Liver (tissue), 9 donors: ENCODE data around the gene YPEL2. TPM values are rescaled to one million over a fixed set of nuclear protein-coding genes. Genes with fewer than 3 reads are reported as not detected.
A peak's percentile ranks its signal among the peaks of the same experiment; 100 is the strongest.

ENCODE experiments used
- DNase-seq: peaks from one replicate; pipeline ENCODE4 v3.0.0-alpha.2; 2017; ENCODE audit warnings: low spot score
- H3K27ac ChIP-seq, 2 donors: one replicate each; pipeline ENCODE4 v1.7.0; 2013; ENCODE audit warnings: inconsistent platforms in 2 of 2, low read length in 2 of 2, control low read depth in 1 of 2, low read depth in 1 of 2, mild to moderate bottlenecking in 1 of 2
- H3K27me3 ChIP-seq, 4 donors: one replicate each; pipeline versions ENCODE4 v1.6.1 to v1.7.0; 2013; ENCODE audit warnings: low read length in 3 of 4, inconsistent platforms in 1 of 4, mild to moderate bottlenecking in 1 of 4, moderate library complexity in 1 of 4; ENCODE audit not compliant: control insufficient read depth in 4 of 4, insufficient read depth in 4 of 4
- H3K36me3 ChIP-seq, 4 donors: one replicate each; pipeline versions ENCODE4 v1.6.1 to v1.7.0; 2013; ENCODE audit warnings: low read length in 3 of 4, mild to moderate bottlenecking in 3 of 4, low read depth in 1 of 4, moderate library complexity in 1 of 4; ENCODE audit not compliant: control insufficient read depth in 4 of 4, insufficient read depth in 3 of 4
- H3K4me1 ChIP-seq, 4 donors: one replicate each; pipeline versions ENCODE4 v1.6.1 to v1.7.0; 2013; ENCODE audit warnings: low read length in 3 of 4, mild to moderate bottlenecking in 3 of 4, moderate library complexity in 1 of 4; ENCODE audit not compliant: control insufficient read depth in 4 of 4, insufficient read depth in 4 of 4
- H3K4me3 ChIP-seq, 3 donors: one replicate each; pipeline versions ENCODE4 v1.6.1 to v1.7.0; 2013; ENCODE audit warnings: low read length in 3 of 3, control low read depth in 1 of 3, low read depth in 1 of 3, mild to moderate bottlenecking in 1 of 3
- H3K9ac ChIP-seq, 2 donors: one replicate each; pipeline ENCODE4 v1.7.0; 2013; ENCODE audit warnings: low read length in 2 of 2, mild to moderate bottlenecking in 2 of 2, moderate library complexity in 2 of 2, control low read depth in 1 of 2, low read depth in 1 of 2
- H3K9me3 ChIP-seq, 4 donors: one replicate each; pipeline versions ENCODE4 v1.6.1 to v1.7.0; 2013; ENCODE audit warnings: low read length in 3 of 4; ENCODE audit not compliant: control insufficient read depth in 4 of 4
- EGR1 ChIP-seq, 2 donors: IDR thresholded peaks; 2 replicates each; pipeline ENCODE4 v1.6.1; 2016 to 2018; ENCODE audit warnings: antibody characterized with exemption in 2 of 2, low read depth in 2 of 2
- FOXA2 ChIP-seq: IDR thresholded peaks from 2 replicates; pipeline ENCODE4 v1.6.1; 2016; ENCODE audit warnings: antibody characterized with exemption
- GABPA ChIP-seq, 2 donors: IDR thresholded peaks in 1 of 2; conservative IDR thresholded peaks in 1 of 2; 2 replicates each; pipeline ENCODE4 v1.6.1; 2016; ENCODE audit warnings: antibody characterized with exemption in 2 of 2, mild to moderate bottlenecking in 1 of 2, moderate library complexity in 1 of 2
- HNF4G ChIP-seq: IDR thresholded peaks from 2 replicates; pipeline ENCODE4 v1.6.1; 2016; ENCODE audit warnings: antibody characterized with exemption
- RAD21 ChIP-seq, 2 donors: IDR thresholded peaks; 2 replicates each; pipeline ENCODE4 v1.6.1; 2016; ENCODE audit warnings: antibody characterized with exemption in 2 of 2, mild to moderate bottlenecking in 2 of 2
- RXRA ChIP-seq, 2 donors: IDR thresholded peaks; 2 replicates each; pipeline ENCODE4 v1.6.1; 2017 to 2018; ENCODE audit warnings: antibody characterized with exemption in 2 of 2, mild to moderate bottlenecking in 1 of 2
- TAF1 ChIP-seq: conservative IDR thresholded peaks from 2 replicates; pipeline ENCODE4 v1.6.1; 2016; ENCODE audit warnings: antibody characterized with exemption, mild to moderate bottlenecking
- WGBS: extraction: QIAGEN DNeasy Blood & Tissue Kit; methylation state at CpG from one replicate; pipeline ENCODE4 v1.1.7; 2013; 5-methylcytosine and 5-hydroxymethylcytosine counted together
- polyA plus RNA-seq, 2 donors: library from polyadenylated mRNA; stranded (reverse) in 1 of 2; unstranded in 1 of 2; fragments of 200-250 nt in 1 of 2; fragments of >200 nt in 1 of 2; fragmentation: Nextera tagmentation in 1 of 2; extraction: Ambion mirVana in 1 of 2; gene quantifications; one replicate each; pipeline versions ENCODE4 v1.2.1 to v1.2.3, GENCODE V29; 2013 to 2015
- total RNA-seq, 2 donors: library from RNA; depleted of rRNA; stranded (reverse); fragments of >200 nt; gene quantifications; one replicate each; pipeline ENCODE4 v1.2.3, GENCODE V29; 2014
- TF ChIP-seq, protein P1 (sequence below): IDR thresholded peaks from 2 replicates; pipeline ENCODE4 v1.6.1; 2016; ENCODE audit warnings: antibody characterized with exemption
- TF ChIP-seq, protein P2 (sequence below): IDR thresholded peaks from 2 replicates; pipeline ENCODE4 v1.6.1; 2016; ENCODE audit warnings: antibody characterized with exemption, mild to moderate bottlenecking
- TF ChIP-seq, protein P3 (sequence below): fragments of 150-350 bp; IDR thresholded peaks from 2 replicates; pipeline ENCODE4 v1.5.1; 2017; ENCODE audit warnings: improper control_type of control experiment, low read depth, low read length; ENCODE audit not compliant: missing input control
- donor health status: healthy.
- donor health status: healthy.
- donor health status: healthy.
- donor health status: healthy.
- donor health status: healthy.

YPEL2 gene
- total and polyA plus RNA-seq, 4 donors = 4.2 to 23.8 (median 11.3) TPM

DNA sequence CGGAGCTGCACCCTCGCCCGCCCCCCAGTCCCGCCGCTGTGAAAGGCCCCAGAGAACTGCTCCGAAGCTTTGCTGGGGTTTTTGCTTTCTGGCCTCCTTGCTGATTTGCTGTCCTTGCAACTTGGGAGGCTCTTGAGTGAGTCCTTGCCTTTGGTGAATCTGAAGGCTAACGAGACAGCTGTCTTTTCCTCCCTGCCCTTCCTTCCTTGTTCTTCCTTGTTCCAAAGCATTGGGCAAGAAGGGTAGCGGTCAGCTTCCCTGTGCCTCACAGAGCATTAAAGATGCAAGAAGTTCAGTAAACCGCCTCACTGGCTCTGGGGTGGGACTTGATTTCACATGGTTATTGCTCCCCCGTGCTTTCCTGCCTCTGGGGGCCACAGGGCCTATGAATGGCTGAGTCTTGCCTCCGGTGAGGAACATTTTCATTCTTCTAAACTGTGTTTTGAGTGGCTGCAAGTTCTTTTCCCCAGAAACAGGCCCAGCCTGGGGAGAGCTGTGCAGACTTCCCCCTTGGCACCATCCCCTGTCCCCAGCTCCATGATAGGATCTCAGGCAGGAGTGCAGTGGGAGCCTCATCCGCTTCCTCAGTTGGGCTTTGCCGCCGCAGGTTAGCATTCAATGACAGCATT lies 1.4 kb downstream of the YPEL2 start:
- Histone ChIP-seq H3K27me3 (no peaks in the 10 kb centered on the region), H3K36me3 (peaks cover 0 to 2% (median 0%) of the 10 kb centered on the region in 4 donors), H3K27ac (peak overlapping the region; percentile 98 to 99), H3K4me1 (peaks cover 13 to 67% (median 47%) of the 10 kb centered on the region in 4 donors), H3K9ac (peak overlapping the region; percentile 57 to 72), H3K4me3 (peak overlapping the region; percentile 32 to 96 (median 92)), H3K9me3 (no peaks in the 10 kb centered on the region)
- WGBS = 19% methylated on average over 14 of the region's 14 CpGs
- TF ChIP-seq EGR1 (IDR thresholded peaks at IDR 0.05; ENCODE audit: low read depth in 2 of 2) = no peak
- no peak for TF ChIP-seq GABPA (IDR thresholded peaks at IDR 0.05 in 1 of 2, conservative IDR thresholded peaks at IDR 0.05 in 1 of 2)
- TF ChIP-seq TAF1 = peak; percentile 4
- TF ChIP-seq RAD21 (IDR thresholded peaks at IDR 0.05) = peak in 1 of 2 donors; percentile 2
- TF ChIP-seq, protein P1, sequence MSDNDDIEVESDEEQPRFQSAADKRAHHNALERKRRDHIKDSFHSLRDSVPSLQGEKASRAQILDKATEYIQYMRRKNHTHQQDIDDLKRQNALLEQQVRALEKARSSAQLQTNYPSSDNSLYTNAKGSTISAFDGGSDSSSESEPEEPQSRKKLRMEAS = no peak
- no peak for DNase-seq

- peak overlapping the region in 1 of 2 donors; percentile 57 for H3K9ac ChIP-seq
- peaks cover 8 to 66% (median 45%) of the 10 kb centered on the region in 4 donors for H3K4me1 ChIP-seq
Observed at GRCh38 chr17:59333836-59334235, 2.4 kb downstream of the YPEL2 start.

GRCh38 chr17:59335685-59336084 lies 4.2 kb downstream of the YPEL2 start:
- no peak for DNase-seq

More at GRCh38 chr17:59333836-59334235, 2.4 kb downstream of the YPEL2 start:
- peak overlapping the region in 1 of 2 donors; percentile 8 for H3K27ac ChIP-seq
- H3K9me3 ChIP-seq = no peaks in the 10 kb centered on the region
- TF ChIP-seq RXRA (IDR thresholded peaks at IDR 0.05) (no peak), HNF4G (no peak)
- TF ChIP-seq, protein P2, sequence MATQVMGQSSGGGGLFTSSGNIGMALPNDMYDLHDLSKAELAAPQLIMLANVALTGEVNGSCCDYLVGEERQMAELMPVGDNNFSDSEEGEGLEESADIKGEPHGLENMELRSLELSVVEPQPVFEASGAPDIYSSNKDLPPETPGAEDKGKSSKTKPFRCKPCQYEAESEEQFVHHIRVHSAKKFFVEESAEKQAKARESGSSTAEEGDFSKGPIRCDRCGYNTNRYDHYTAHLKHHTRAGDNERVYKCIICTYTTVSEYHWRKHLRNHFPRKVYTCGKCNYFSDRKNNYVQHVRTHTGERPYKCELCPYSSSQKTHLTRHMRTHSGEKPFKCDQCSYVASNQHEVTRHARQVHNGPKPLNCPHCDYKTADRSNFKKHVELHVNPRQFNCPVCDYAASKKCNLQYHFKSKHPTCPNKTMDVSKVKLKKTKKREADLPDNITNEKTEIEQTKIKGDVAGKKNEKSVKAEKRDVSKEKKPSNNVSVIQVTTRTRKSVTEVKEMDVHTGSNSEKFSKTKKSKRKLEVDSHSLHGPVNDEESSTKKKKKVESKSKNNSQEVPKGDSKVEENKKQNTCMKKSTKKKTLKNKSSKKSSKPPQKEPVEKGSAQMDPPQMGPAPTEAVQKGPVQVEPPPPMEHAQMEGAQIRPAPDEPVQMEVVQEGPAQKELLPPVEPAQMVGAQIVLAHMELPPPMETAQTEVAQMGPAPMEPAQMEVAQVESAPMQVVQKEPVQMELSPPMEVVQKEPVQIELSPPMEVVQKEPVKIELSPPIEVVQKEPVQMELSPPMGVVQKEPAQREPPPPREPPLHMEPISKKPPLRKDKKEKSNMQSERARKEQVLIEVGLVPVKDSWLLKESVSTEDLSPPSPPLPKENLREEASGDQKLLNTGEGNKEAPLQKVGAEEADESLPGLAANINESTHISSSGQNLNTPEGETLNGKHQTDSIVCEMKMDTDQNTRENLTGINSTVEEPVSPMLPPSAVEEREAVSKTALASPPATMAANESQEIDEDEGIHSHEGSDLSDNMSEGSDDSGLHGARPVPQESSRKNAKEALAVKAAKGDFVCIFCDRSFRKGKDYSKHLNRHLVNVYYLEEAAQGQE = no peak
- peak overlapping the region in 1 of 3 donors; percentile 92 for H3K4me3 ChIP-seq
- no peaks in the 10 kb centered on the region for H3K27me3 ChIP-seq
- peaks cover 0 to 2% (median 0%) of the 10 kb centered on the region in 4 donors for H3K36me3 ChIP-seq
- no peak for DNase-seq
- WGBS = 94% methylated on average over 2 of the region's 2 CpGs

More at GRCh38 chr17:59335685-59336084, 4.2 kb downstream of the YPEL2 start:
- peaks cover 0 to 2% (median 0%) of the 10 kb centered on the region in 4 donors for H3K36me3 ChIP-seq
- H3K4me1 ChIP-seq = peaks cover 7 to 50% (median 33%) of the 10 kb centered on the region in 4 donors
- TF ChIP-seq GABPA (IDR thresholded peaks at IDR 0.05 in 1 of 2, conservative IDR thresholded peaks at IDR 0.05 in 1 of 2) (no peak), HNF4G (no peak), RAD21 (IDR thresholded peaks at IDR 0.05) (no peak), FOXA2 (no peak)
- TF ChIP-seq, protein P3, sequence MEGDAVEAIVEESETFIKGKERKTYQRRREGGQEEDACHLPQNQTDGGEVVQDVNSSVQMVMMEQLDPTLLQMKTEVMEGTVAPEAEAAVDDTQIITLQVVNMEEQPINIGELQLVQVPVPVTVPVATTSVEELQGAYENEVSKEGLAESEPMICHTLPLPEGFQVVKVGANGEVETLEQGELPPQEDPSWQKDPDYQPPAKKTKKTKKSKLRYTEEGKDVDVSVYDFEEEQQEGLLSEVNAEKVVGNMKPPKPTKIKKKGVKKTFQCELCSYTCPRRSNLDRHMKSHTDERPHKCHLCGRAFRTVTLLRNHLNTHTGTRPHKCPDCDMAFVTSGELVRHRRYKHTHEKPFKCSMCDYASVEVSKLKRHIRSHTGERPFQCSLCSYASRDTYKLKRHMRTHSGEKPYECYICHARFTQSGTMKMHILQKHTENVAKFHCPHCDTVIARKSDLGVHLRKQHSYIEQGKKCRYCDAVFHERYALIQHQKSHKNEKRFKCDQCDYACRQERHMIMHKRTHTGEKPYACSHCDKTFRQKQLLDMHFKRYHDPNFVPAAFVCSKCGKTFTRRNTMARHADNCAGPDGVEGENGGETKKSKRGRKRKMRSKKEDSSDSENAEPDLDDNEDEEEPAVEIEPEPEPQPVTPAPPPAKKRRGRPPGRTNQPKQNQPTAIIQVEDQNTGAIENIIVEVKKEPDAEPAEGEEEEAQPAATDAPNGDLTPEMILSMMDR = no peak
- TF ChIP-seq, protein P1 = no peak
- TF ChIP-seq, protein P2 = no peak
- no peaks in the 10 kb centered on the region for H3K9me3 ChIP-seq
- H3K27me3 ChIP-seq = no peaks in the 10 kb centered on the region
- no peak overlapping the region for H3K27ac ChIP-seq
- WGBS = 85% methylated on average over 10 of the region's 10 CpGs
- no peak overlapping the region for H3K4me3 ChIP-seq
- H3K9ac ChIP-seq = no peak overlapping the region
